Endothelial cell of hepatic sinusoid (primary cell): ENCODE results near the gene GJD3.
"Not testable (repeated sequence)": the region's sequence is repeated elsewhere in the genome, so short reads cannot be mapped to it uniquely, and the experiment has no call there.

Experiments
- in situ Hi-C: cut with HindIII; loops from 2 replicates; pipeline ENCODE4 v1.10.0; 2017; ENCODE audit warnings: low sequenced_read_pairs

GJD3 gene

GRCh38 chr17:40364121-40364861, at the start of gene GJD3:
Gene GJD3 (minus strand): TSS chr17:40364737. CDS start chr17:40363815, 922 bp downstream.
- in situ Hi-C loops = loop anchor here (5.0 kb wide), 2 partner anchors 62 to 198 kb away; no protein-coding TSS in a partner anchor

- in situ Hi-C loops = not testable (repeated sequence)
Measured at GRCh38 chr17:40414312-40414711, 49.8 kb upstream of the GJD3 start.

GRCh38 chr17:40412880-40413279, 48.3 kb upstream of the GJD3 start:
- in situ Hi-C loops = no loop called here

DNA sequence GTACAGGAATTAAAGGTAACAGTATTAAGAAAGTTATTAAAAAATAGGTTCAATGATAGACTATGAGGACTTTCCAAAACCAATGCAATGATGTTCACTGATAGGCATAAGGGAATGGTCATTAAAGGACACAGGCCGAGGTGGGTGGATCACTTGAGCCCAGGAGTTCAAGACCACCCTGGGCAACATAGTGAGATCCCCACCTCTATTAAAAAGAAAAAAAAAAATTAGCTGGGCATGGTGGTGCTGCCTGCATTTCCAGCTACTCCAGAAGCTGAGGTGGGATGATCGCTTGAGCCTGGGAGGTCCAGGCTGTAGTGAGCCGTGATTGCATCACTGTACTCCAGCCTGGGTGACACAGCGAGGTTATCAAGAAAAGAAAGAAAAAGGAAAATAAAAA, 47.3 kb upstream of the GJD3 start:
- in situ Hi-C loops = no loop called here

GRCh38 chr17:40410082-40410481, 45.5 kb upstream of the GJD3 start:
- in situ Hi-C loops = no loop called here

- in situ Hi-C loops = not testable (repeated sequence)
Measured at GRCh38 chr17:40409540-40409939, 45.0 kb upstream of the GJD3 start.

DNA sequence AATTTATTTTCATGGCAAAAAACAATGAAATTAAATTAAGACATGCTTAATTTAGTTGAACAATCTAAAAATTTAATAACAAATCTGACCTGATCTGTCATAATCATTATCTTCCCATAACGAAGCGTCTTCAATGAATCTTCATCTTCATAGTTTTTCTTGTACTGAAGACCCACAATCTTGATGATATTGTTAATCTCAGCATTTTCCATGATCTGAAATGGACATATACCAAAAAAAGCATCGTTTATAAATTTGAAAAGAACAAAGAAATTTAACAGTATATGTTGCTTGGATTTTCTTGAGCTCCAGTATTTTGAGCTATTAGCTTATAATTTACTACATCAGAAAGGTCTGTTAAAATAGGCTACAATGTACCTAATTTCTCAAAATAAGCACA, 42.9 kb upstream of the GJD3 start:
- in situ Hi-C loops = no loop called here

DNA sequence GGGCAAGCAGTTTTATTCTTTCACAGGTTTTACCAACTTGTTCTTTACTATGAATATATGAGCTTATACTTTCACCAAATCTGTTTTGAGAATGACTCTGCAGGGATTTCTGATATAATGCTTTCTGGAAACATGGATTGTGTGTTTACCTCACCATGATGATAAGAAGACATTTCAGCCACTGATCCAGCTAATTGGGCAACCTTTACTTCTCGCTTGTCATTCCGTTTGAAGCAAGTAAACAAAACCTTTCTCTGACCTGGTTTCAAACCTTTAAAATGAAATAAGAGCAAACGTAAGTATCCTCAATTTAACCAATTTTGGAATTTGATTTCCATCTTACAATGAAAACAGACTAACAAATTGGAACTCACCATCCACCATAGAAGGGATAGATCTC, 39.5 kb upstream of the GJD3 start:
- in situ Hi-C loops = no loop called here

GRCh38 chr17:40402668-40403067, 38.1 kb upstream of the GJD3 start:
- in situ Hi-C loops = no loop called here

DNA sequence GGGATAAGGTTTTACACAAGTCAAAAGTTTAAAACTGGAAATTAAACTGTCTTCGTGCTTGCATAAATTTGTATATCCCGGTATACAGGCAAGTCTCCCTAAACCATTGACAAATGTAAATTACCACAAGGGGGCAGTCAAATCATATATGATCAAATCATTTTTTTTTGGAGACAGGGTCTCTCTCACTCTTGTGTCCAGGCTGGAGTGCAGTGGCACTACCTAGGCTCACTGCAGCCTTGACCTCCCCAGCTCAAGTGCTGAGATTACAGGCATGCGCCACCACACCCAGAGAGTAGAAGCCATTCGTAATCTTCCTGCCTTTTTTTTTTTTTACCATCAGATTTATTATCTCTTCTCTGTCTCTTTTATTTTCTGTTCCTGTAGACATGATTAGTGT, 34.6 kb upstream of the GJD3 start:
- in situ Hi-C loops = no loop called here

DNA sequence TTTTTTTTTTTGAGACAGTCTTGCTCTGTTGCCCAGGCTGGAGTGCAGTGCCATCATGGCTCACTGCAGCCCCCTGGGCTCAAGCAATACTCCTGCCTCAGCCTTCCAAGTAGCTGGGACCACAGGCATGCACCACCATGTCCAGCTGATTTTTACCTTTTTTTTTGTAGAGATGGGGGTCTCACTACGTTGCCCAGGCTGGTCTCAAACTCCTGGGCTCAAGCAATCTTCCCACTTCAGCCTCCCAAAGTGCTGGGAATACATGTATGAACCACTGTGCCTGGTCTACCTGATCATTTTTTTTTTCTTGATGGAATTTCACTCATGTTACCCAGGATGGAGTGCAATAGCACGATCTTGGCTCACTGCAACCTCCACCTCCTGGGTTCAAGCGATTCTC, 22.0 kb upstream of the GJD3 start:
- in situ Hi-C loops = not testable (repeated sequence)

DNA sequence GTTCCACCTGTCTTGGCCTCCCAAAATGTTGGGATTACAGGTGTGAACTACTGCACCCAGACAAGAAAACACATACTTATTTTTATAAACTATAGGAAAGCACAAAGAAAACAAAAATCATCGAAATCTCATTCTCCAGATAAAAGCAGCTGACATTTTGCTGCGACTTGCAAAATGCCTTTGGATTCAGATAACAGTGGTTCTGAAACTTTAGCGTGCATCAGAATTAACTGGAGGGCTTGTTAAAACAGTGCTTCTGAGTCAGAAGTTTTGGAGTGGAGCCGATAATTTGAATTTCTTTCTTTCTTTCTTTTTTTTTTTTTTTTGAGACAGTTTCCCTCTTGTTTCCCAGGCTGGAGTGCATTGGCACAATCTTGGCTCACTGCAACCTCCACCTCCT, 17.7 kb upstream of the GJD3 start:
- in situ Hi-C loops = no loop called here

- in situ Hi-C loops = no loop called here
Measured at GRCh38 chr17:40378966-40379365, 14.4 kb upstream of the GJD3 start.

DNA sequence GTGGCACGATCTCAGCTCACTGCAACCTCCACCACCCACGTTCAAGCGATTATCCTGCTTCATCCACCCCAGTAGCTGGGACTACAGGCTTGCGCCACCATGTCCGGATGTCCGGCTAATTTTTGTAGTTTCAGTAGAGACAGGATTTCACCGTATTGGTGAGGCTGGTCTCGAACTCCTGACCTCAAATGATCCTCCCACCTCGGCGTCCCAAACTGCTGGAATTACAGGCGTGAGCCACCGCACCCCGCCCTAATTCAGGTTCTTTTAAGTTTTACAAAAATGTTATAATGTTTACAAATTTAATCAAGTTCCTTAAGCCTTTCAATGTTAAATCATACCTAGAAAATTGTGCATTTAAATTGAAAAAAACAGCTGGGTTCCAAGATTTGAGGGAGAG, 13.3 kb upstream of the GJD3 start:
- in situ Hi-C loops = no loop called here

GRCh38 chr17:40376541-40376940, 12.0 kb upstream of the GJD3 start:
- in situ Hi-C loops = not testable (repeated sequence)

- in situ Hi-C loops = not testable (repeated sequence)
Measured at GRCh38 chr17:40375786-40376185, 11.2 kb upstream of the GJD3 start.

- in situ Hi-C loops = no loop called here
Measured at GRCh38 chr17:40374821-40375498, 10.4 kb upstream of the GJD3 start.

DNA sequence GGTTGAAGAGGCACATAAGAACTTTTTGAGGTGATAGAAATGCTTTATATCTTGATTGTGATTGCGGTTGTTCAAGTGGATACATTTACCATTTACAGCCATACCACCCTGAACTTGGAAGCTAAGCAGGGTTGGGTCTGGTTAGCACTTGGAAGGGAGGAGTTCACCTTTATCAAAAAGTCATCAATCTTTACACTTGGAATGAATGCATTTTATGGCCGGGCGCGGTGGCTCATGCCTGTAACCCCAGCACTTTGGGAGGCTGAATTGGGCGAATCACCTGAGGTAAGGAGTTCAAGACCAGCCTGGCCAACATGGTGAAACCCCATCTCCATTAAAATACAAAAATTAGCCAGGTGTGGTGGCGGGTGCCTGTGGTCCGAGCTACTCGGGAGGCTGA, 9.5 kb upstream of the GJD3 start:
- in situ Hi-C loops = no loop called here

DNA sequence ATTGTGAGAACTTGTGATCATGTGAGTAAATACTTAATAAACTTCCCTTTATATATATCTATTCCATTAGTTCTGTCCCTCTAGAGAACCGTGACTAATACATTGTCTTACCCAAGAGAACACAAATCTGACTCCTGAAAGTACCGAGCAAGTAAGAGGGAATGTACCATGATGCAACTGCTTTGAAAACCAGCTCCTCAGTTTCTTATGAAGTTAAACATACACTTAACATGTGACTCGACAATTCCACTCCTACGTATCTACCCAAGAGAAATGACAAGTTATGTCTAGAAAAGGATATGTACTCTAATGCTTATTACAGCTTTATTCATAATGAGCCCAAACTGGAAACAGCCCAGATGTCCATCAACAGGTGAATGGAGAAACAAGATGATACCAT, 8.8 kb upstream of the GJD3 start:
- in situ Hi-C loops = no loop called here

DNA sequence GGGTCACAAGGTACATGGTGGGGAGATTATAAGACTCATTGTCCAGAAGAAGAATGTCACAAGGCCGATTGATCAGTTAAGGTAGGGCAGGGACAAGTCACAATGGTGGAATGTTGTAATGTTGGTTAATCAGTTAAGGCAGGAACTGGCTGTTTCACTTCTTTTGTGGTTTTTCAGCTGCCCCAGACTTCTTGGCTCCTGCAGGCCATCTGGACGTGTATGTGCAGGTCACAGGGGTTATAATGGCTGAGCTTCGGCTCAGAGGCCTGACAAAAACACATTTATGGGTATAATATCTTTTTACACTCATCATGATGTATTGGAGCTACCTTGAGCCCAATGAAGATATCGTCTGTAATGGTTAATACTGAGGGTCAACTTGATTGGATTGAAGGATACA, 8.1 kb upstream of the GJD3 start:
- in situ Hi-C loops = not testable (repeated sequence)

GRCh38 chr17:40372031-40372430, 7.5 kb upstream of the GJD3 start:
- in situ Hi-C loops = no loop called here

DNA sequence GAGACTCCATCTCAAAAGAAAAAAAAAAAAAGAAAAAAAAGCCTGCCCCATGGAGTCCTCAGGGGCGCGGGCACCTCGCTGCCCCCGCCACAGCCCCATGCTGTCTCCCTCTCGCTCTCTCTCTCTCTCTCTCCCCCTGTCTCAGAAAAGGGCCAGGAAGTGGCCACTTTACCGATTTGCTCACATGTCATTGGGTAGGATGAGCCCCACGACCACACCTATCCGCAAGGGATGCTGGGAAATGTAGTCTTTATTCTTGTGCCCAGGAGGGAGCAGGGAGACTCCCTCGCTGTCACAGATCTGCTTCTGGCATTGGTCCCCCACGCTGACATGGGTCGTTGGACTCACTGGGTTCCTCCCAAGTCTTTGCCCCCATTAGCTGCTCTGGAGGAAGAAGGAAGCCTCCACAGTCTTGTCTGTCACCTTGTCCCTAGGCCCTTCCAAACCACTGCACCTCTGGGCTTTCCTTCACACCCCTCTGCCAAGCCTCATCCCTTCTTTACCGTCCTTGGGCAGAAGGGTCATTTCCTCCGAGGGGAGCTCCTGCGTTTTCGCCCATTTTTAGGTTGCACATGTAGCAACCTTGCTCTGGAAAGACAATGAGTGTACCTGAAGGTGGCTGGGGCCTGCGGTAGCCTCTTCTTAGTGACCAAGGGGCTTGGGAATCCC, 6.9 kb upstream of the GJD3 start:
- in situ Hi-C loops = no loop called here
